ENCODE data around the gene CHID1. TPM values are rescaled to one million over a fixed set of nuclear protein-coding genes. Genes with fewer than 3 reads are reported as not detected.

CHID1 gene
- total RNA-seq, 1 donor from 2014 or later, result 112 TPM

GRCh38 chr11:955154-956063, 44.8 kb upstream of the CHID1 start:
- Mint-ChIP-seq H3K27me3 (ENCODE audit: unreplicated experiment) (no peaks in the 10 kb centered on the region), H3K36me3 (ENCODE audit: unreplicated experiment) (peaks cover 4% of the 10 kb centered on the region), H3K4me3 (ENCODE audit: unreplicated experiment) (no peak overlapping the region), H3K27ac (ENCODE audit: unreplicated experiment) (peak overlapping the region; percentile 31), H3K4me1 (ENCODE audit: unreplicated experiment) (peaks cover 32% of the 10 kb centered on the region), H3K9me3 (ENCODE audit: unreplicated experiment) (no peaks in the 10 kb centered on the region)
- TF ChIP-seq, protein P1, sequence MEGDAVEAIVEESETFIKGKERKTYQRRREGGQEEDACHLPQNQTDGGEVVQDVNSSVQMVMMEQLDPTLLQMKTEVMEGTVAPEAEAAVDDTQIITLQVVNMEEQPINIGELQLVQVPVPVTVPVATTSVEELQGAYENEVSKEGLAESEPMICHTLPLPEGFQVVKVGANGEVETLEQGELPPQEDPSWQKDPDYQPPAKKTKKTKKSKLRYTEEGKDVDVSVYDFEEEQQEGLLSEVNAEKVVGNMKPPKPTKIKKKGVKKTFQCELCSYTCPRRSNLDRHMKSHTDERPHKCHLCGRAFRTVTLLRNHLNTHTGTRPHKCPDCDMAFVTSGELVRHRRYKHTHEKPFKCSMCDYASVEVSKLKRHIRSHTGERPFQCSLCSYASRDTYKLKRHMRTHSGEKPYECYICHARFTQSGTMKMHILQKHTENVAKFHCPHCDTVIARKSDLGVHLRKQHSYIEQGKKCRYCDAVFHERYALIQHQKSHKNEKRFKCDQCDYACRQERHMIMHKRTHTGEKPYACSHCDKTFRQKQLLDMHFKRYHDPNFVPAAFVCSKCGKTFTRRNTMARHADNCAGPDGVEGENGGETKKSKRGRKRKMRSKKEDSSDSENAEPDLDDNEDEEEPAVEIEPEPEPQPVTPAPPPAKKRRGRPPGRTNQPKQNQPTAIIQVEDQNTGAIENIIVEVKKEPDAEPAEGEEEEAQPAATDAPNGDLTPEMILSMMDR (IDR thresholded peaks at IDR 0.05), result no peak
- no peak for DNase-seq (ENCODE audit: extremely low spot score, unreplicated experiment)

DNA sequence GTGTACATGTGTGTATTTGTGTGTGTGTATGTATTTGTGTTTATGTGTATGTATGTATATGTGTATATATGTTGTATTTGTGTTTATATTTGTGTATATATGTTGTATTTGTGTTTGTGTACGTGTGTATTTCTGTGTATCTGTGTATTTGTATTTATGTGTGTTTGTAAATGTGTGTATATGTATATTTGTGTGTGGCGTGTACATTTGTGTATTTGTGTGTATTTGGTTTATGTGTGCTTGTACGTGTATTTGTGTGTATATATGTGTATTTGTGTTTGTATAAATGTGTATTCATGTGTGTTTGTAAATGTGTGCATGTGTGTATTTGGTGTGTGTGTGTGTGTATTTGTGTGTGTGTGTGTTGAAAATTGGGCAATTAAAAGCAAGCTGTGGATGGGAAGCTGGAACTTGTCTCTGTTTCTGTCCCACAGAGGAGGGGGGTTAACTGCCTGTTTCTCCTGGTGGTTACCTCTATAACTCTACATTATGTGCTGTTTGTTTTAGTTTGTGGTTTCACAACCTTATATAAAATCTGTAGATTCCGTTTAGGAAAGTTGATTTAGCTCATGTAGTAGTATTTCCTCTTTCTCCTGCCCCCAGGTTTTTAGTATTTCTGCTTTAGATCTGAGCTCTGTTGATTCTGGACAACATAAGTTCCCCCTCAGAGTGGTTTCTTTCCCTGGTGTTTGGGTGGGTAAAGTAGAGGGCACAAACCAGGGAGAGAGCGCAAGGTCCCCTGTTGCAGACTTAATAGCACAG, 44.0 kb upstream of the CHID1 start:
- Mint-ChIP-seq H3K4me3 (ENCODE audit: unreplicated experiment) (no peak overlapping the region), H3K36me3 (ENCODE audit: unreplicated experiment) (peaks cover 7% of the 10 kb centered on the region), H3K27ac (ENCODE audit: unreplicated experiment) (peak overlapping the region; percentile 36), H3K4me1 (ENCODE audit: unreplicated experiment) (peaks cover 32% of the 10 kb centered on the region), H3K9me3 (ENCODE audit: unreplicated experiment) (no peaks in the 10 kb centered on the region), H3K27me3 (ENCODE audit: unreplicated experiment) (no peaks in the 10 kb centered on the region)
- no peak for DNase-seq (ENCODE audit: extremely low spot score, unreplicated experiment)
- TF ChIP-seq, protein P1 (IDR thresholded peaks at IDR 0.05), result no peak

DNA sequence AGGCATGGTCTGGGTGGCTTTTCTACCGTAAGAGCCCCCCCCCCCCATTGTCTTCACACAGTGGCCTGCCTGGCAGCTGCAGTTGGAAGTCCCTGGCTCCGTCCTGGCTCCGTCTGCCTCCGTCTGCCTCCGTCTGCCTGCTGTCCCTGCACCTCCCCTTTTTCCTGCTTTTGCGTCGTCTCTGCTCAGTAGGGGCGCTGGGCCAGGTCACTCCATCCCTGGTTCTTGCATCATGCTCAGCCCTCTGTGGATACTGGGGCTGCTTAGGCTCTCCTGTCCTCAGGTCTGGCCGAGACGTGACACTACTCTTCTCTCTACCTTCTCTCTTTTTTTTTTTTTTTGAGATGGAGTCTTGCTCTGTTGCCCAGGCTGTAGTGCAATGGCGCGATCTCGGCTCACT, 42.9 kb upstream of the CHID1 start:
- H3K36me3 Mint-ChIP-seq (ENCODE audit: unreplicated experiment), result peaks cover 5% of the 10 kb centered on the region
- no peaks in the 10 kb centered on the region for H3K27me3 Mint-ChIP-seq (ENCODE audit: unreplicated experiment)
- no peak overlapping the region for H3K27ac Mint-ChIP-seq (ENCODE audit: unreplicated experiment)
- TF ChIP-seq, protein P1 (IDR thresholded peaks at IDR 0.05), result no peak
- H3K4me1 Mint-ChIP-seq (ENCODE audit: unreplicated experiment), result peaks cover 32% of the 10 kb centered on the region
- DNase-seq (ENCODE audit: extremely low spot score, unreplicated experiment), result no peak
- no peaks in the 10 kb centered on the region for H3K9me3 Mint-ChIP-seq (ENCODE audit: unreplicated experiment)
- no peak overlapping the region for H3K4me3 Mint-ChIP-seq (ENCODE audit: unreplicated experiment)

DNA sequence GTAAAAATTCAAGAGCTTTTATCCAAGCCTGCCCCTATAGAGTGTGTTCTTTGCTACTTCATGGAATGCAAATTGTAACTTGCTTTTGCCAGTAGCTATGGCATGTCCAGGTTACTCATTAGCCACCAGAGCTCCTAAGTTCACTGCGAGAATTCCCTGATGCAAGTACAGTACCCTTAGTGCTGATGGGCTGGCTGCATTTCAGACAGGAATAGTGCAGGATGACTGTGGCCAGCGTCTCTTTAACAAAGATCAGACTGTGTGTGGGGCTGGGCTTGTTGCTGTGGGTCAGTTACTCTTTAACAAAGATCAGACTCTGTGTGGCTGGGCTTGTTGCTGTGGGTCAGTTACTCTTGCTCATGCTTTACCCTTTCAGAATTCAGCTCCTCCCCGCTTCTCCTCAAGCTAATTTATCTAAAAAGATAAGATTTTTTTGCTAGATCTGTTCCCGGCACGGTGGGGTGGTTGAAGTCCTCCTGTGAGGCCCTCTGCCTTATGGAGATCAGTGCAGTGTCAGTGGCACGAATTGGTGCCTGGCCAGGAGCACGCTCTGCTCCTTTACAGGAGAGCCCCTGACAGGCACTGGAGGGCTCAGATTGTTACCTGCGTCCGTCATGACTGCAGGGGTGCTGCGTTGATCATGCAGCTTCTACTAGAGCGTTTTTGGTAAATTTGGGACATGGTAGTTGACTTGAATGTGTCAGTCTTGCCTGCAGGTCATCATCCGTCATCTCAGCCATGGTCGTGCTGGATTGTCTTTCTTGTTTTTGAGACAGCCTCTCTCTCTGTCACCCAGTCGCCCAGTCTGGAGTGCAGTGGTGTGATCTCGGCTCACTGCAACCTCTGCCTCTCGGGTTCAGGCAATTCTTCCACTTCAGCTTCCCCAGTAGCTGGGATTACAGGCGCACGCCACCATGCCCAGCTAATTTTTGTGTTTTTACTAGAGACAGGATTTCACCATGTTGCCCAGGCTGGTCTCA, 42.1 kb upstream of the CHID1 start:
- Mint-ChIP-seq H3K27ac (ENCODE audit: unreplicated experiment) (peak overlapping the region; percentile 20), H3K4me3 (ENCODE audit: unreplicated experiment) (no peak overlapping the region), H3K27me3 (ENCODE audit: unreplicated experiment) (no peaks in the 10 kb centered on the region), H3K9me3 (ENCODE audit: unreplicated experiment) (peaks cover 4% of the 10 kb centered on the region), H3K4me1 (ENCODE audit: unreplicated experiment) (peaks cover 32% of the 10 kb centered on the region), H3K36me3 (ENCODE audit: unreplicated experiment) (peaks cover 11% of the 10 kb centered on the region)
- no peak for DNase-seq (ENCODE audit: extremely low spot score, unreplicated experiment)
- TF ChIP-seq, protein P1 (IDR thresholded peaks at IDR 0.05), result no peak
